Right lobe of liver (tissue), 4 donors: ENCODE measurements around the gene KIF5C.

Source experiments
- POLR2A ChIP-seq: fragments of 450-650 bp; IDR thresholded peaks from one replicate; pipeline ENCODE4 v1.6.1; 2017; ENCODE audit warnings: antibody characterized with exemption, mild to moderate bottlenecking
- TF ChIP-seq, protein P1 (sequence below), 4 donors: fragments of 200-600 bp in 3 of 4; fragments of 450-650 bp in 1 of 4; IDR thresholded peaks; one replicate each; pipeline versions ENCODE4 v1.5.1 to v1.8.0; 2016 to 2022; ENCODE audit warnings: antibody characterized with exemption in 4 of 4, mild to moderate bottlenecking in 2 of 4
- donor health status: DM: no; HTN: no; CAD: no.
- donor health status: DM: no; HTN: no; CAD: no.
- donor health status: DM: no; HTN: yes; CAD: no.

DNA sequence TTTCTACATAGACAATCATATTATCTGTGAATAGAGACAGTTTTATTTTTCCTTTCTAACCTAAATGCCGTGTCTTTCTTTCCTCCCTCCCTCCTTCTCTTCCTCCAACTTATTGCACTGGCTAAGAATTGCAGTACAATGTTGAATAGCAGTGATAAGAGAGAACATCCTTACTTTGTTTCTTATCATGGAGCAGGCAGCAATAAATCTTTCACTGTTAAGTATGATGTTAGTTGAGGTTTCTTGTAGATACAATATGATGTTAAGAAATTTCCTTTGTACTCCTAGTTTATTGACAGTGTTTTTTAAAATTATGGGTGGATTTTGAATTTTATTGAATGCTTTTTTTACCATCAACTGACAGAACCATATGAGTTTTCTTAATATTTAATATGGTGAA lies 169.5 kb downstream of the KIF5C start:
- TF ChIP-seq, protein P1, sequence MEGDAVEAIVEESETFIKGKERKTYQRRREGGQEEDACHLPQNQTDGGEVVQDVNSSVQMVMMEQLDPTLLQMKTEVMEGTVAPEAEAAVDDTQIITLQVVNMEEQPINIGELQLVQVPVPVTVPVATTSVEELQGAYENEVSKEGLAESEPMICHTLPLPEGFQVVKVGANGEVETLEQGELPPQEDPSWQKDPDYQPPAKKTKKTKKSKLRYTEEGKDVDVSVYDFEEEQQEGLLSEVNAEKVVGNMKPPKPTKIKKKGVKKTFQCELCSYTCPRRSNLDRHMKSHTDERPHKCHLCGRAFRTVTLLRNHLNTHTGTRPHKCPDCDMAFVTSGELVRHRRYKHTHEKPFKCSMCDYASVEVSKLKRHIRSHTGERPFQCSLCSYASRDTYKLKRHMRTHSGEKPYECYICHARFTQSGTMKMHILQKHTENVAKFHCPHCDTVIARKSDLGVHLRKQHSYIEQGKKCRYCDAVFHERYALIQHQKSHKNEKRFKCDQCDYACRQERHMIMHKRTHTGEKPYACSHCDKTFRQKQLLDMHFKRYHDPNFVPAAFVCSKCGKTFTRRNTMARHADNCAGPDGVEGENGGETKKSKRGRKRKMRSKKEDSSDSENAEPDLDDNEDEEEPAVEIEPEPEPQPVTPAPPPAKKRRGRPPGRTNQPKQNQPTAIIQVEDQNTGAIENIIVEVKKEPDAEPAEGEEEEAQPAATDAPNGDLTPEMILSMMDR (IDR thresholded peaks at IDR 0.05) = no peak
- no peak for TF ChIP-seq POLR2A
